ENCODE measurements around the gene PSMG2. TPM values are rescaled to one million over a fixed set of nuclear protein-coding genes. Genes with fewer than 3 reads are reported as not detected.

The PSMG2 gene
- polyA plus RNA-seq, 1 of the 3 experiments (the other 2 are of a cell fraction): 36.0 TPM

DNA sequence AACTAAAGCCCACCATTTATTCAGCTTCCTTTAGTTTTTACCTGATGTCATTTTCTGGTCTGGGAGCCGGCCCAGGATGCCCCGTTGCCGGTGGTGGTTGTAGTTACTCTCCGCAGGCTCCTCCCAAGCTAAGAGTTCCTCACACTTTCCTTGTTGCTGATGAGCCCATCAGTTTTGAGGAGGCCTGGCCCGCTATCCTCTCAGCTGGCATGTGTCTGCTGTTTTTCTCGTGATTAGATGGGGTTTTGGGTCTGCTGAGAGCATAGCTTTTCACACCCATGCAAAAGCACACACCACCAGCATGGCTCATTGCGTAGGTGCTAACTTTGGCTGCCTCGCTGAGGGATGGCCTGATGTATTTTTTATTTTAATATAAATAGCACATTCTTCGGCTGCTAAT, 72.1 kb downstream of the PSMG2 start:
- Histone ChIP-seq H3K27ac (ENCODE audit: low read depth in 2 of 2, low read length in 1 of 2) (no peak overlapping the region), H4K20me1 (ENCODE audit: insufficient read depth) (no peaks in the 10 kb centered on the region), H3K27me3 (ENCODE audit: insufficient read depth) (no peaks in the 10 kb centered on the region), H3K4me1 (ENCODE audit: control insufficient read depth in 1 of 2, insufficient read depth in 2 of 2, low read depth in 1 of 2, low read length in 1 of 2) (no peaks in the 10 kb centered on the region), H3K4me3 (ENCODE audit: low read depth in 2 of 2, low read length in 1 of 2) (no peak overlapping the region), H3K4me2 (no peak overlapping the region), H2AFZ (ENCODE audit: low read depth) (no peak overlapping the region), H3K79me2 (ENCODE audit: insufficient read depth) (no peaks in the 10 kb centered on the region), H3K36me3 (replicated peaks in 1 of 2; ENCODE audit: control insufficient read depth in 1 of 2, insufficient read depth in 2 of 2, low read length in 1 of 2) (no peaks in the 10 kb centered on the region), H3K9me3 (no peaks in the 10 kb centered on the region), H3K9ac (no peak overlapping the region), H3K9me2 (no peaks in the 10 kb centered on the region), H3F3A (replicated peaks; ENCODE audit: insufficient read depth) (no peaks in the 10 kb centered on the region)
- no peak for DNase-seq
- WGBS (ENCODE audit: low lambda C conversion rate): 87% methylated on average over 9 of the region's 9 CpGs
- ChIA-PET CTCF (interaction anchor here (0.6 to 3.4 kb wide), 3 partner anchors 48 to 159 kb away, joined by 3 to 10 read pairs (median 3); no protein-coding TSS in a partner anchor), POLR2A (no interaction called here)
- TF ChIP-seq YY1 (IDR thresholded peaks at IDR 0.05; ENCODE audit: low read depth): no peak
- no peak for TF ChIP-seq GABPA (IDR thresholded peaks at IDR 0.05; ENCODE audit: low read depth)
- no peak for TF ChIP-seq CHD2 (IDR thresholded peaks at IDR 0.05; ENCODE audit: low read length, partially characterized antibody)
- TF ChIP-seq POLR2AphosphoS5 (IDR thresholded peaks at IDR 0.05; ENCODE audit: low read depth, low read length): no peak
- TF ChIP-seq, protein P1, sequence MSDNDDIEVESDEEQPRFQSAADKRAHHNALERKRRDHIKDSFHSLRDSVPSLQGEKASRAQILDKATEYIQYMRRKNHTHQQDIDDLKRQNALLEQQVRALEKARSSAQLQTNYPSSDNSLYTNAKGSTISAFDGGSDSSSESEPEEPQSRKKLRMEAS (IDR thresholded peaks at IDR 0.05; ENCODE audit: low read depth): no peak
- no peak for TF ChIP-seq MXI1 (IDR thresholded peaks at IDR 0.05; ENCODE audit: low read depth, low read length)
- TF ChIP-seq RFX5 (IDR thresholded peaks at IDR 0.05; ENCODE audit: low read length): no peak
- TF ChIP-seq, protein P2, sequence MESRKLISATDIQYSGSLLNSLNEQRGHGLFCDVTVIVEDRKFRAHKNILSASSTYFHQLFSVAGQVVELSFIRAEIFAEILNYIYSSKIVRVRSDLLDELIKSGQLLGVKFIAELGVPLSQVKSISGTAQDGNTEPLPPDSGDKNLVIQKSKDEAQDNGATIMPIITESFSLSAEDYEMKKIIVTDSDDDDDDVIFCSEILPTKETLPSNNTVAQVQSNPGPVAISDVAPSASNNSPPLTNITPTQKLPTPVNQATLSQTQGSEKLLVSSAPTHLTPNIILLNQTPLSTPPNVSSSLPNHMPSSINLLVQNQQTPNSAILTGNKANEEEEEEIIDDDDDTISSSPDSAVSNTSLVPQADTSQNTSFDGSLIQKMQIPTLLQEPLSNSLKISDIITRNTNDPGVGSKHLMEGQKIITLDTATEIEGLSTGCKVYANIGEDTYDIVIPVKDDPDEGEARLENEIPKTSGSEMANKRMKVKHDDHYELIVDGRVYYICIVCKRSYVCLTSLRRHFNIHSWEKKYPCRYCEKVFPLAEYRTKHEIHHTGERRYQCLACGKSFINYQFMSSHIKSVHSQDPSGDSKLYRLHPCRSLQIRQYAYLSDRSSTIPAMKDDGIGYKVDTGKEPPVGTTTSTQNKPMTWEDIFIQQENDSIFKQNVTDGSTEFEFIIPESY (IDR thresholded peaks at IDR 0.05; ENCODE audit: borderline replicate concordance, low read depth): no peak
- TF ChIP-seq RXRA (IDR thresholded peaks at IDR 0.05; ENCODE audit: borderline replicate concordance, low read depth): no peak
- no peak for TF ChIP-seq FOSL2 (IDR thresholded peaks at IDR 0.05; ENCODE audit: borderline replicate concordance, low read depth)
- TF ChIP-seq, protein P3, sequence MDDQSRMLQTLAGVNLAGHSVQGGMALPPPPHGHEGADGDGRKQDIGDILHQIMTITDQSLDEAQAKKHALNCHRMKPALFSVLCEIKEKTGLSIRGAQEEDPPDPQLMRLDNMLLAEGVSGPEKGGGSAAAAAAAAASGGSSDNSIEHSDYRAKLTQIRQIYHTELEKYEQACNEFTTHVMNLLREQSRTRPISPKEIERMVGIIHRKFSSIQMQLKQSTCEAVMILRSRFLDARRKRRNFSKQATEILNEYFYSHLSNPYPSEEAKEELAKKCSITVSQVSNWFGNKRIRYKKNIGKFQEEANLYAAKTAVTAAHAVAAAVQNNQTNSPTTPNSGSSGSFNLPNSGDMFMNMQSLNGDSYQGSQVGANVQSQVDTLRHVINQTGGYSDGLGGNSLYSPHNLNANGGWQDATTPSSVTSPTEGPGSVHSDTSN (IDR thresholded peaks at IDR 0.05): no peak
- no peak for TF ChIP-seq MEF2A (IDR thresholded peaks at IDR 0.05; ENCODE audit: borderline replicate concordance, low read depth)
- no peak for TF ChIP-seq RAD21 (IDR thresholded peaks at IDR 0.05; ENCODE audit: low read length)

Small RNA genes lying within 50 kb of the gene (small RNA-seq; reads per million reads assigned to genes)
- gene RF00019: 0 reads per million in 7 experiments

Other genes starting within 250 kb of the PSMG2 start
- 6.7 and 8.4 TPM in 2 replicates for gene SPIRE1, start 44.9 kb upstream of the PSMG2 start, polyA plus RNA-seq (2012; rRNA removed)
- 6.4 and 8.0 TPM in 2 replicates for gene CEP76, start 319 bp upstream of the PSMG2 start, polyA plus RNA-seq (2012; rRNA removed)
- 11.2 and 13.0 TPM in 2 replicates for gene PTPN2, start 181.2 kb downstream of the PSMG2 start, polyA plus RNA-seq (2012; rRNA removed)
- gene SEH1L, start 245.0 kb downstream of the PSMG2 start, polyA plus RNA-seq (2012; rRNA removed): 29.8 and 30.4 TPM in 2 replicates